ENCODE results near the gene TRIM50.
"Not testable (repeated sequence)": the region's sequence is repeated elsewhere in the genome, so short reads cannot be mapped to it uniquely, and the experiment has no call there.

DNA sequence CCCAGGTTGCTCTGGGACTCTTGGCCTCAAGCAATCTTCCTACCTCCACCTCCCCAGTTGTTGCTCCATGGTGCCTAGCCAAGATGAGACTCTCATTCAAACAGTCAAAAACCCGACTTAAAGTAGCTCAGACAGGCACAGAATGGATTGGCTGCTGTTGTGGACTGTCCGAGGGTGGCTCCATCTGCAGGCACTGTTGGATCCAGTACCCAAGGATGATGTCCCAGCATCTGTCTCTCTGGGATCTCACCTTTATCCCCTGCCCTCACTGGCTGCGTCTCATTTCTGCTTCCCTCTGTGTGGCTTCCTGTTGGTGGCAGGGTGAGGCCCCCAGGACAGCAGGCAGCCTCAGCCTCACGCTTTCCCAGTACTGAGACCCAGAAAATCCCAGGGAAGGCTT is 48.4 kb upstream of the TRIM50 start:
- TF ChIP-seq, protein P1, sequence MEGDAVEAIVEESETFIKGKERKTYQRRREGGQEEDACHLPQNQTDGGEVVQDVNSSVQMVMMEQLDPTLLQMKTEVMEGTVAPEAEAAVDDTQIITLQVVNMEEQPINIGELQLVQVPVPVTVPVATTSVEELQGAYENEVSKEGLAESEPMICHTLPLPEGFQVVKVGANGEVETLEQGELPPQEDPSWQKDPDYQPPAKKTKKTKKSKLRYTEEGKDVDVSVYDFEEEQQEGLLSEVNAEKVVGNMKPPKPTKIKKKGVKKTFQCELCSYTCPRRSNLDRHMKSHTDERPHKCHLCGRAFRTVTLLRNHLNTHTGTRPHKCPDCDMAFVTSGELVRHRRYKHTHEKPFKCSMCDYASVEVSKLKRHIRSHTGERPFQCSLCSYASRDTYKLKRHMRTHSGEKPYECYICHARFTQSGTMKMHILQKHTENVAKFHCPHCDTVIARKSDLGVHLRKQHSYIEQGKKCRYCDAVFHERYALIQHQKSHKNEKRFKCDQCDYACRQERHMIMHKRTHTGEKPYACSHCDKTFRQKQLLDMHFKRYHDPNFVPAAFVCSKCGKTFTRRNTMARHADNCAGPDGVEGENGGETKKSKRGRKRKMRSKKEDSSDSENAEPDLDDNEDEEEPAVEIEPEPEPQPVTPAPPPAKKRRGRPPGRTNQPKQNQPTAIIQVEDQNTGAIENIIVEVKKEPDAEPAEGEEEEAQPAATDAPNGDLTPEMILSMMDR (IDR thresholded peaks at IDR 0.05; ENCODE audit: borderline replicate concordance, extremely low read depth, low read length, poor library complexity, severe bottlenecking): not testable (repeated sequence)
- not testable (repeated sequence) for TF ChIP-seq EZH2 (IDR thresholded peaks at IDR 0.05; ENCODE audit: borderline replicate concordance, low read depth, low read length, severe bottlenecking)

All from DND-41 (cell line).